Measurements from ENCODE around the gene ZC3H12D.

Gene ZC3H12D

DNA sequence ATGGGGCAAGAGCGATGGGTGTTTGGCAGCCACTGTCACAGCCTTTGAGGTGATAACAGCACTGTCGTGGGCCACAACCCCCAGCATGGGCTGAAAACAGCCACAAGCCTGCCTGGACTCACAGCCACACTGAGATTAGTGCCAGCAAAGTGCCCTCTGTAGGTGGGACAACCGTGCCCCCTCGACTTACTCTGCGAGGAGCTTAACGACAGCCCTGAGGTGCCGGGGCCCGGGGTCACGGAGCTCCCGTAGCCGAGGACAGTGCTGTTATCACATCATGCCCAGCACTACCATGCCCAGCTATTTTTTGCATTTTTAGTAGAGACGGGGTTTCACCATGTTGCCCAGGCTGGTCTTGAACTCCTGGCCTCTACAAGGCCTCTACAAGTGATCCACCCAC lies 48.2 kb downstream of the ZC3H12D start:
- no peak overlapping the region for H3K4me3 ChIP-seq (ENCODE audit: low read length)
- TF ChIP-seq, protein P1, sequence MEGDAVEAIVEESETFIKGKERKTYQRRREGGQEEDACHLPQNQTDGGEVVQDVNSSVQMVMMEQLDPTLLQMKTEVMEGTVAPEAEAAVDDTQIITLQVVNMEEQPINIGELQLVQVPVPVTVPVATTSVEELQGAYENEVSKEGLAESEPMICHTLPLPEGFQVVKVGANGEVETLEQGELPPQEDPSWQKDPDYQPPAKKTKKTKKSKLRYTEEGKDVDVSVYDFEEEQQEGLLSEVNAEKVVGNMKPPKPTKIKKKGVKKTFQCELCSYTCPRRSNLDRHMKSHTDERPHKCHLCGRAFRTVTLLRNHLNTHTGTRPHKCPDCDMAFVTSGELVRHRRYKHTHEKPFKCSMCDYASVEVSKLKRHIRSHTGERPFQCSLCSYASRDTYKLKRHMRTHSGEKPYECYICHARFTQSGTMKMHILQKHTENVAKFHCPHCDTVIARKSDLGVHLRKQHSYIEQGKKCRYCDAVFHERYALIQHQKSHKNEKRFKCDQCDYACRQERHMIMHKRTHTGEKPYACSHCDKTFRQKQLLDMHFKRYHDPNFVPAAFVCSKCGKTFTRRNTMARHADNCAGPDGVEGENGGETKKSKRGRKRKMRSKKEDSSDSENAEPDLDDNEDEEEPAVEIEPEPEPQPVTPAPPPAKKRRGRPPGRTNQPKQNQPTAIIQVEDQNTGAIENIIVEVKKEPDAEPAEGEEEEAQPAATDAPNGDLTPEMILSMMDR (conservative IDR thresholded peaks at IDR 0.05; ENCODE audit: low read length), result no peak
- no peak for DNase-seq (ENCODE audit: low read depth)

GRCh38 chr6:149435919-149436586 lies 48.8 kb downstream of the ZC3H12D start:
- TF ChIP-seq, protein P1 (conservative IDR thresholded peaks at IDR 0.05; ENCODE audit: low read length), result no peak
- DNase-seq (ENCODE audit: low read depth), result no peak
- H3K4me3 ChIP-seq (ENCODE audit: low read length), result no peak overlapping the region

GRCh38 chr6:149433881-149434280 lies 50.9 kb downstream of the ZC3H12D start:
- peak; percentile 78 for DNase-seq (ENCODE audit: low read depth)
- TF ChIP-seq, protein P1 (conservative IDR thresholded peaks at IDR 0.05; ENCODE audit: low read length), result no peak
- H3K4me3 ChIP-seq (ENCODE audit: low read length), result no peak overlapping the region

GRCh38 chr6:149433405-149433804 lies 51.4 kb downstream of the ZC3H12D start:
- TF ChIP-seq, protein P1 (conservative IDR thresholded peaks at IDR 0.05; ENCODE audit: low read length), result no peak
- no peak for DNase-seq (ENCODE audit: low read depth)
- no peak overlapping the region for H3K4me3 ChIP-seq (ENCODE audit: low read length)

GRCh38 chr6:149431905-149432775 lies 52.7 kb downstream of the ZC3H12D start:
- peak overlapping the region; percentile 18 for H3K4me3 ChIP-seq (ENCODE audit: low read length)
- TF ChIP-seq, protein P1 (conservative IDR thresholded peaks at IDR 0.05; ENCODE audit: low read length), result peak; percentile 91
- peak; percentile 91 for DNase-seq (ENCODE audit: low read depth)

DNA sequence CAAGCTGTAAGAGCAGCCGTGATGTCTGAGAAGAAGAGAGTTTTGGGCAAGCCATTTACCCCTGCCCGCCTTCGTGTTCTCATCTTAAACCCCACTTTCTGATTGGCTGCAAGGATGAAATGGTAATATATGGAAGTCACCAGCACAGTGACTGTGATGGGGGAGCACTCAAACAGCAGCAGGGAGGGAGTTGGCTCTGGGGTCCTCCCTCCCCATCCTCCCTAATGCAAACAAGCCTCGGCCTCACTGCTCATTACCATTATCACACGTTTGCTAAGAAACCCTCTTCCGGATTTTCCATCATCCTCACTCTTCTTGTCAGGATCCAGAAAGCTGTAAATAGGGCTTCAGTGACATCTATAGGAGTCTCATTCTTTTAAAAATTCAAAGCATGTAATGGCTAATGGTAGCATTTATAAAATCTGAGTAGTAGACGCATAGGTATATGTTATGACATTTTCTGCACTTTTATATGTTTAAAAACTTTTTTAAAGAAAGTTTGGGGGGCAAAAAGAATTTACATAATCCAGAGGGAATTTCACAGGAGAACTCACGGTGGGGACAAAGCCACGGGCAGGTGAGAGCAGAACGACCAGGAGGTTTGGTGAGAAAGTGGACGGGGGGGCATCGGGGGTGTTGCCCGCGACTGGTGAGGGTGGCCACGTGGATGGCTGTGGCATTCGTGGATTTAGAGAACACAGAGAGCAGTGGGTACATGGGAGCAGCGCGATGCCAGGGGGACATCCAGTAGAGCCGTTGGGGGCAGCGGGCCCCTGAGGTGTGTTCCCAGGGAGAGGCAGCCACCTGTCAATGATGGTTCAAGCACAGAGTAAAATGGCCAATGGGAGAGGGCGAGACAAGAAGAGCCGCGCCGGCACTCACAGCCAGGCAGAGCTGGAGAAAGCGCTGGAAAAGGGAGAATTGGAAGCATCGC lies 55.1 kb downstream of the ZC3H12D start:
- DNase-seq (ENCODE audit: low read depth), result no peak
- no peak overlapping the region for H3K4me3 ChIP-seq (ENCODE audit: low read length)
- TF ChIP-seq, protein P1 (conservative IDR thresholded peaks at IDR 0.05; ENCODE audit: low read length), result no peak

All from AG10803 (cell line).